GM18519 (cell line): ENCODE measurements around the gene AGPAT3.

ENCODE experiments used
- ATAC-seq: cut with Tn5 transposase; IDR thresholded peaks from one replicate; pipeline ENCODE4 v1.9.1; 2021; ENCODE audit warnings: mild to moderate bottlenecking, moderate library complexity; ENCODE audit not compliant: unreplicated experiment, low FRiP score

The AGPAT3 gene

DNA sequence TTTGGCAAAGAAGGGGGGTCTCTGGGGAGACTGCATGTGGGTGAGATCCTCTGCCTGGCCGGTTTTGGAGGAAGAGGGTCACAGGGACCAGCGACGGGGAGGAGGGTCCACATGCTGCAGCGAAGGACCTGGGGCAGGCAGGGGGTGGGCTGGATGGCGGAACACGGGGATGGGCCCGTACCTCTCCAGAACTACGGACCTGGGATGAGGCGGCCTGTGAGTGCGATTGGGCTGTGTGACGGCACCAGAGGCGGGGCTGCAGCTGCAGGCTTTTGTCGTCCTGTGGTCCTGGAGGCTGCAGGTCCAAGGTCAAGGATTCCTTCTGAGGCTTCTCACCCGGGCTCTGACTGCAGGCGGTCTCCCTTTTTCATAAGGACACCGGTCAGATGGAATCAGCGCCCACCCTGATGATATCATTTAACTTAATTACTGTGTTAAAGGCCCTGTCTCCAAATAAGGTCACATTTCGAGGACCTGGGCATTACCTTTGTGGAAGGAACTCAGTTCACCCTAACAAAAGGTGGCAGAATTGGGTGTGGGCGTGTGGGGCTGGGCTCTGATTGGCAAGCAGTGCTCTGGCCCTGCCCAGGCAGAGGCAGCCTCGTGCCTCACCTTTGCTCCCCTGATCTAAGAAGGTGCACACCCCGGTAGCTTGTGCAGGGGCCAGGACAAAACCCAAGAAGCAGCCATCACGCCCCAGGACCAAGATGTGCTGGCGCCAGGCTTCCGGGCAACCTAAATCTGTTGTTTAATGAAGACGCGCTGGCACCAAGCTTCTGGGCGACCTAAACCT lies 87.1 kb downstream of the AGPAT3 start:
- ATAC-seq: no peak

DNA sequence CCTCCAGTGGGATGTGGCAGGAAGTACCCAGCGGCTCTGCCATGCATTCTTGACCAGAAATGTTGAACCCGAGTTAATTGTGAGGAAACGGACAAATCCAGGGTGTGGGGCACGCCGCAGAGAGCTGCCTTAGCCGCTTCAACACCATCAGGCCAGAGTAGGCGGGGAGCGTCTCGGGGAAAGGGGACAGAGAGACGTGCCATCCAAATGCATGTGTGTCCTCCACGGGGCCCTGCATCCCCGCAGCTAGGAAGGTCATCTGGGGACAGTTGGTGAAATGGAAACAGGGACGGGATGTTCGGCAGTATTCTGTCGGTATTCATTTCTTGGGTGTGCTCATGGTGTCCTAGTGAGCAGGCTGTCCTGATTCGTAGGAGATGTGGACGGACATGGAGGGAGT lies 88.0 kb downstream of the AGPAT3 start:
- no peak for ATAC-seq

DNA sequence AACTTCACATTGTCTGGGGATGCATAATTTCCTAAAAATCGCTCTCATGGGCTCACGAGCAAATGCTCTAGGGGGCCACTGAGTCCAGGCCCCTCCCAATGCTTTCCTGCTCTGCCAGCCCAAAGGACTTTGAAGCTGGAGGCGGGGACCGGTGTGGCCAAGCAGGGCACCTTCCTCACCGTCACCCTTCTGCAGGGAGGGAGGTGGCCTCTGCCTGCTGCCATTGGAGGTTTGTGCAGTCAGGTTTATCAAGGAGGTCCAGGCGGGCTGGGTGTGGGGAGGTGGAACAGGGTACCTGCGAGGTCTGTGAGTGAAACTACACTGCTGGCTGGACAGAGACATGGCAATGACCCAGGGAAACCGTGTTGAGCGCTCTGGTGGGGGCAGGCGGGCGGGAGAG lies 89.0 kb downstream of the AGPAT3 start:
- ATAC-seq: no peak

GRCh38 chr21:43954896-43955295 lies 89.9 kb downstream of the AGPAT3 start:
- no peak for ATAC-seq

GRCh38 chr21:43956019-43956669 lies 91.1 kb downstream of the AGPAT3 start:
- no peak for ATAC-seq

GRCh38 chr21:43956670-43957035 lies 91.6 kb downstream of the AGPAT3 start:
- ATAC-seq: no peak

- no peak for ATAC-seq
Observed at GRCh38 chr21:43957128-43957571, 92.1 kb downstream of the AGPAT3 start.

- ATAC-seq: no peak
Observed at GRCh38 chr21:43957611-43958362, 92.8 kb downstream of the AGPAT3 start.

GRCh38 chr21:43958364-43959158 lies 93.5 kb downstream of the AGPAT3 start:
- no peak for ATAC-seq

GRCh38 chr21:43959231-43960116 lies 94.5 kb downstream of the AGPAT3 start:
- no peak for ATAC-seq

DNA sequence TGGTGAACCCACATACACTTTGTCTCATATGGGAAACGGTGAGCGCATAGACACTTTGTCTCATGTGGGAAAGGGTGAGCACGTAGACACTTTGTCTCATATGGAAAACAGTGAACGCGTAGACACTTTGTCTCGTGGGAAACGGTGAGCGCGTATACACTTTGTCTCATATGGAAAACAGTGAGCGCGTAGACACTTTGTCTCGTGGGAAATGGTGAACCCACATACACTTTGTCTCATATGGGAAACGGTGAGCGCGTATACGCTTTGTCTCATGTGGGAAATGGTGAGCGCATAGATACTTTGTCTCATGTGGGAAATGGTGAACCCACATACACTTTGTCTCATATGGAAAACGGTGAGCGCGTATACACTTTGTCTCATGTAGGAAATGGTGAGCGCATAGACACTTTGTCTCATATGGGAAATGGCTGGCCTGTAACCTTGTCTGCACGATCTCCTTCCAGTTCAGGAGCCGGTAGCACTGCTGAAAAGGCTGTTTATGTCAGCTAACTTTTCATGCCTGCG lies 96.4 kb downstream of the AGPAT3 start:
- no peak for ATAC-seq

DNA sequence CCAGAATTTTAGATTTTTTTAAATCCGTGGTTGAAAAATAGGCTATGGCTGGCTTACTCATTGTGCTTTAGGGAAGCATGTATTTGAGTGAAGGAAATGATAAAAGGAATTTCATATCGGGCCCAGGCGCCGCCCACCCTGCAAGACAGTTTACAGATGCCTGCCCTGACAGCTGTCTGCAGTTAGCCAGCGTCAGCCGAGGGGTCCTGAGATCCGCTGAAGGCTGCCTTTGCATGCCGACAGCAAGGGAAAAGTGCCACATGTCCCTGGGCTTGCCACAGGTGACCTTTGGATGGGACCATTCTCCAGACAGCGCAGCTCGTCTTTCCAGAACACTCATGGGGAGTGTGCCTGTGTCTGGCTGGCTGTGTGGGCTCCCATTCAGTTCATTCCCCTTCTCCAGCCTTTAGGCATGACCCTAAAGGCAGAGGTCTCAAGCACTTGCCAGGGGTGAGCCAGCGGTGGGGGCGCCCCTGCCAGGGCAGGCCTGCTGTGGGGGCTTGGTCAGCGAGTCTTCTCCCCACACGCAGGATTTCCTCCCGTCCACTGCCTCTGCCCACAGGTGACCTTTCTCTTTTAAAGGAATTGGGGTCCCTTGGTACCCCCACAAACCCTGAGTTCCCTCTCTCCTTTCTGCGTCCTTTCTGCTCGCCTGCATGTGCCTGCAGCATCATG lies 101.0 kb downstream of the AGPAT3 start:
- no peak for ATAC-seq

DNA sequence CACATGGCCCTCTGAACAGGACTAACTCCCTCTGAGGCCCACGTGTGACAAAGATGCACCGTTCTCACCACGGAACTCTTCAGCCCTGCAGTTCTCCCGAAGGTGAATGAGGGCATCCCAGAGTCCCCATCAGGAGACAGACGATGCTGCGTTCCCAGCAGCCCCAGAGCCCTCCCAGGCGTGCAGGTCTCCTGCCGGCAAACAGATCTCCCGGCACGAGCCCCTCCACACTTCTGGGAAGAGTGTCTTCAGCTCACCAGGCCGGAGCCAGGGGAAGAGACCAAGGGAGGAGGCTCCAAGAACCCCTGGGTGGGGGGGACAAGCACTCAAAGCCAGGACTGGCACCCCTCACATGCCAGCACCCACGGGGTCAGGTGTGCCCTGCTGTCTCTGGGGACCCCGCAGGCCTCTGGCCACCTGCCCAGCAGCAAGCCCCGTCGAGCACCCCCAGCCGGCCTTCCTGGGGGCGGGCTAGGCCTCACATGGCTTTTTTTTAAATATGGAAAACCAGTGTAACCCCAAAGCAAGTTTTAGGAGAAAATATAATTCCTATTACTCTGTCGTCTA lies 102.0 kb downstream of the AGPAT3 start:
- no peak for ATAC-seq

DNA sequence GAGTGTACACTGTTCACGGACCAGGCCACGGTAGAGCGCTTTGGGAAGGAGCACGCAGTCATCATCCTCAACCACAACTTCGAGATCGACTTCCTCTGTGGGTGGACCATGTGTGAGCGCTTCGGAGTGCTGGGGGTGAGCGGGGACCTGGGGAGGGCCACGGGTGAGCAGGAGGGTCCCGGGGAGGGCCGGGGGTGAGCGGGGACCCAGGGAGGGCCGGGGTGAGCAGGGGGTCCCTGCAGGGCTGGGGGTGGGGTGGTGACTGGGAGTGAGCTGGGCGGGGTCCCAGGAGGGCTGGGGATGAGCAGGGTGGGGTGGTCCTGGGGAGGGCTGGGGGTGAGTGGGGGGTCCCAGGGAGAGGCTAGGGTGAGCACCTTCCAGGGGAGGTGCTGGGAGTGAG lies 103.0 kb downstream of the AGPAT3 start:
- no peak for ATAC-seq

DNA sequence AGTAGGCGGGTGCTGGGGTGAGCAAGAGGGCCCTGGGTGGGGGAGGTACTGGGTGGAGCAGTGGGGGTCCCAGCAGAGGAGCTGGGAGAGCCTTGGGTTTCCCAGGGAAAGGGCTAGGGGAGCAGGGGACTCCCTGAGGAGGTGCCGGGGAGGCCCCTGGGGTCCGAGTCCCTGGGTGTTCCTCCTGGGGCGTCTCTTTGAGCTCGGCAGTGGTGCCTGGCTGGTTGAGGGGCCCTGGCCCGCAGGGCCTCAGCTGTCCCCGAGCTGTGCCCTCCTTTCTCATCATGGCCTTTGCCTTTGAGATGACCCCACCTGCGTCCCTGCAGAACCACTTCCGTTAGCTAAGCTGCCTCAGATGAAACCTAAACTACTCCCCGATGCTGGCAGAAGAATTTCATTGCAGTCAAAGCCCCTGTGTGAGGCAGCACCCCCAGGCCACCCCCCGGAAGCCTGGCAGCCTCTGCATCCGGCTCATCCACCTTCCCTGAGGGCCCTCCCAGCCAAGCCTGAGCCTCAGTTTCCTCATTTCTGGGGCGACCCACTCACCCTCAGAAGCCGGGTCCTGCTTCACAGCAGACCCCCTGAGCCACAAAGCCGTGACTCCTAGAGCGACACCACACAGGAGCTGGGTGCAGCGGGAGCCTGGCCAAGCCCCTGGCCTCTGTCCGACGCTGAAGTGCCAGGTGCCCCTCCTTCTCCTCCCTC lies 103.5 kb downstream of the AGPAT3 start:
- ATAC-seq: no peak

GRCh38 chr21:43969115-43969444 lies 104.1 kb downstream of the AGPAT3 start:
- ATAC-seq: no peak

- no peak for ATAC-seq
Observed at GRCh38 chr21:43970551-43970950, 105.5 kb downstream of the AGPAT3 start.
